Mesendoderm (in vitro differentiated cells): ENCODE results near the gene RASGEF1C.

ENCODE experiments used
- DNase-seq: peaks from one replicate; pipeline ENCODE4 v3.0.0; 2013
- H2AK5ac ChIP-seq: 2 replicates; pipeline ENCODE4 v1.6.1; 2013; ENCODE audit warnings: low read length, inconsistent platforms
- H2BK120ac ChIP-seq: 2 replicates; pipeline ENCODE4 v1.6.1; 2013; ENCODE audit warnings: low read depth, mild to moderate bottlenecking, low read length, moderate library complexity, mixed read lengths
- H2BK15ac ChIP-seq: replicated peaks from 2 replicates; pipeline ENCODE4 v1.6.1; 2013; ENCODE audit warnings: low read depth, mild to moderate bottlenecking, moderate library complexity
- H2BK5ac ChIP-seq: 2 replicates; pipeline ENCODE4 v1.6.1; 2013; ENCODE audit warnings: low read length, inconsistent platforms
- H3K18ac ChIP-seq: 2 replicates; pipeline ENCODE4 v1.6.1; 2013; ENCODE audit warnings: mild to moderate bottlenecking, low read length, mixed read lengths
- H3K23ac ChIP-seq: one replicate; pipeline ENCODE4 v1.6.1; 2013; ENCODE audit warnings: low read length
- H3K27ac ChIP-seq: 2 replicates; pipeline ENCODE4 v1.5.1; 2013; ENCODE audit warnings: low read depth, mild to moderate bottlenecking, inconsistent platforms, low read length, moderate library complexity
- H3K27me3 ChIP-seq: 2 replicates; pipeline ENCODE4 v1.6.1; 2013; ENCODE audit warnings: low read length, control low read depth, mild to moderate bottlenecking, inconsistent platforms; ENCODE audit not compliant: insufficient read depth, poor library complexity
- H3K36me3 ChIP-seq: 2 replicates; pipeline ENCODE4 v1.6.1; 2013; ENCODE audit warnings: low read length, inconsistent platforms; ENCODE audit not compliant: control insufficient read depth, insufficient read depth
- H3K4ac ChIP-seq: one replicate; pipeline ENCODE4 v1.6.1; 2013; ENCODE audit warnings: low read depth, mild to moderate bottlenecking, low read length, moderate library complexity
- H3K4me1 ChIP-seq: 2 replicates; pipeline ENCODE4 v1.6.1; 2013; ENCODE audit warnings: low read depth, low read length, inconsistent platforms; ENCODE audit not compliant: control insufficient read depth
- H3K4me2 ChIP-seq: 2 replicates; pipeline ENCODE4 v1.6.1; 2013; ENCODE audit warnings: low read length
- H3K4me3 ChIP-seq: 2 replicates; pipeline ENCODE4 v1.5.1; 2013; ENCODE audit warnings: mild to moderate bottlenecking, low read length
- H3K56ac ChIP-seq: one replicate; pipeline ENCODE4 v1.6.1; 2013; ENCODE audit warnings: low read length
- H3K79me1 ChIP-seq: 2 replicates; pipeline ENCODE4 v1.6.1; 2013; ENCODE audit warnings: low read length, inconsistent platforms
- H3K79me2 ChIP-seq: 2 replicates; pipeline ENCODE4 v1.6.1; 2013; ENCODE audit warnings: mild to moderate bottlenecking, low read length; ENCODE audit not compliant: control insufficient read depth, insufficient read depth
- H3K9ac ChIP-seq: 2 replicates; pipeline ENCODE4 v1.6.1; 2013; ENCODE audit warnings: low read length, inconsistent platforms
- H4K5ac ChIP-seq: one replicate; pipeline ENCODE4 v1.6.1; 2013; ENCODE audit warnings: low read length
- H4K8ac ChIP-seq: one replicate; pipeline ENCODE4 v1.6.1; 2013; ENCODE audit warnings: low read depth, mild to moderate bottlenecking, control low read depth, low read length, moderate library complexity
- WGBS: extraction: QIAGEN DNeasy Blood & Tissue Kit; methylation state at CpG from one replicate; pipeline ENCODE4 v1.1.7; 2013; ENCODE audit warnings: low lambda C conversion rate, missing lambda C conversion rate; ENCODE audit not compliant: insufficient coverage; ENCODE audit errors: extremely low coverage; 5-methylcytosine and 5-hydroxymethylcytosine counted together

RASGEF1C gene

GRCh38 chr5:180130291-180130869 is 78.6 kb downstream of the RASGEF1C start:
- Histone ChIP-seq H3K4me3 (no peak overlapping the region), H3K9ac (no peak overlapping the region), H3K18ac (no peak overlapping the region), H3K27ac (no peak overlapping the region), H4K5ac (no peak overlapping the region), H2BK120ac (no peak overlapping the region), H3K56ac (no peak overlapping the region), H3K23ac (no peak overlapping the region), H2AK5ac (no peak overlapping the region), H2BK15ac (no peak overlapping the region), H3K4me2 (no peak overlapping the region), H3K4ac (no peak overlapping the region), H3K79me1 (no peaks in the 10 kb centered on the region), H3K4me1 (no peaks in the 10 kb centered on the region), H3K27me3 (no peaks in the 10 kb centered on the region), H3K79me2 (no peaks in the 10 kb centered on the region), H2BK5ac (no peak overlapping the region), H4K8ac (no peak overlapping the region), H3K36me3 (no peaks in the 10 kb centered on the region)
- DNase-seq, result no peak
- no CpG with 5 or more reads among the region's 16 CpGs for WGBS

GRCh38 chr5:180129291-180130190 is 79.5 kb downstream of the RASGEF1C start:
- no peak overlapping the region for H3K4ac ChIP-seq
- H2BK5ac ChIP-seq, result no peak overlapping the region
- H3K27me3 ChIP-seq, result no peaks in the 10 kb centered on the region
- no peak overlapping the region for H4K8ac ChIP-seq
- no peak for DNase-seq
- H4K5ac ChIP-seq, result no peak overlapping the region
- no peak overlapping the region for H3K4me3 ChIP-seq
- H2BK15ac ChIP-seq, result no peak overlapping the region
- H3K4me1 ChIP-seq, result no peaks in the 10 kb centered on the region
- no peaks in the 10 kb centered on the region for H3K79me1 ChIP-seq
- no peak overlapping the region for H2AK5ac ChIP-seq
- H3K27ac ChIP-seq, result no peak overlapping the region
- WGBS, result no CpG with 5 or more reads among the region's 27 CpGs
- no peak overlapping the region for H3K9ac ChIP-seq
- H2BK120ac ChIP-seq, result no peak overlapping the region
- no peak overlapping the region for H3K18ac ChIP-seq
- no peaks in the 10 kb centered on the region for H3K36me3 ChIP-seq
- no peaks in the 10 kb centered on the region for H3K79me2 ChIP-seq
- H3K4me2 ChIP-seq, result no peak overlapping the region
- no peak overlapping the region for H3K56ac ChIP-seq
- no peak overlapping the region for H3K23ac ChIP-seq

DNA sequence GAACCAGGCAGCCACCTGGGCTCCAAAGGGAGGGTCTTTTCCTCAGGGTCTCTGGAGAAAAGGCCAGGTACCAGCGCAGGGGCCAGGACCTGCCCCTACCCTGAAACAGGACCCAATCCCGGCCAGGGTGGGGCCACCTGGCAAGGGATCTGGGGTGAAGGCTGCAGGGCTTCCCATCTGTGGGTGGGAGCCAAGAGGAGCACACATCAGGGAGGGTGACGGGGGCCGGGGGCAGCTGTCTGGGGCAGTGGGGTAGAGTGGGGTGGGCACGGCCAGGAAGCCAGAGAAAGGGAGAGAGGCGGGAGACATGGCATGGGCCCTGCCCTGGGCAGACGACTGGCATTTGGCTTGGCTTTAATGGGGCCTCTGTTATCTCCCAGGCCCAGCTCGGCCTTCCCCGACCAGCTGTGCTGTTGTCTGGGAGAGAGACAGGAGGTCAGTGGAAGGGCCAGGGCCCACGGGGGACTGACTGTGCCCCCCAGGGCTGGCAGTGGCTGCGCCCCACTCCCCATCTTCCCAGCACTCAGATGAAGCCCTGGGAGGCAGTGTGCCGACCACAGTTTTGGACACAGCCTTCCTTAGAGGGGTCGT is 80.2 kb downstream of the RASGEF1C start:
- Histone ChIP-seq H3K79me1 (no peaks in the 10 kb centered on the region), H3K4me1 (no peaks in the 10 kb centered on the region), H3K23ac (no peak overlapping the region), H3K36me3 (no peaks in the 10 kb centered on the region), H3K9ac (no peak overlapping the region), H4K5ac (no peak overlapping the region), H2BK120ac (no peak overlapping the region), H4K8ac (no peak overlapping the region), H3K4me2 (no peak overlapping the region), H3K4ac (no peak overlapping the region), H3K56ac (no peak overlapping the region), H3K27me3 (no peaks in the 10 kb centered on the region), H2BK5ac (no peak overlapping the region), H3K79me2 (no peaks in the 10 kb centered on the region), H3K27ac (no peak overlapping the region), H2AK5ac (no peak overlapping the region), H3K4me3 (no peak overlapping the region), H3K18ac (no peak overlapping the region), H2BK15ac (no peak overlapping the region)
- WGBS, result no CpG with 5 or more reads among the region's 13 CpGs
- no peak for DNase-seq

GRCh38 chr5:180127682-180128670 is 81.0 kb downstream of the RASGEF1C start:
- Histone ChIP-seq H4K8ac (no peak overlapping the region), H2AK5ac (no peak overlapping the region), H3K9ac (no peak overlapping the region), H2BK120ac (no peak overlapping the region), H2BK15ac (no peak overlapping the region), H3K36me3 (no peaks in the 10 kb centered on the region), H3K56ac (no peak overlapping the region), H3K79me1 (no peaks in the 10 kb centered on the region), H3K27me3 (no peaks in the 10 kb centered on the region), H3K4me1 (no peaks in the 10 kb centered on the region), H4K5ac (no peak overlapping the region), H3K4ac (no peak overlapping the region), H3K23ac (no peak overlapping the region), H2BK5ac (no peak overlapping the region), H3K4me2 (no peak overlapping the region), H3K79me2 (no peaks in the 10 kb centered on the region), H3K4me3 (no peak overlapping the region), H3K27ac (no peak overlapping the region), H3K18ac (no peak overlapping the region)
- no CpG with 5 or more reads among the region's 25 CpGs for WGBS
- DNase-seq, result no peak

GRCh38 chr5:180126716-180127681 is 82.0 kb downstream of the RASGEF1C start:
- H3K23ac ChIP-seq, result no peak overlapping the region
- no peaks in the 10 kb centered on the region for H3K4me1 ChIP-seq
- H3K56ac ChIP-seq, result no peak overlapping the region
- no peaks in the 10 kb centered on the region for H3K79me2 ChIP-seq
- no peaks in the 10 kb centered on the region for H3K27me3 ChIP-seq
- H3K18ac ChIP-seq, result no peak overlapping the region
- DNase-seq, result no peak
- H3K4me3 ChIP-seq, result no peak overlapping the region
- no peak overlapping the region for H2AK5ac ChIP-seq
- H2BK5ac ChIP-seq, result no peak overlapping the region
- H3K27ac ChIP-seq, result no peak overlapping the region
- no peak overlapping the region for H2BK15ac ChIP-seq
- H3K79me1 ChIP-seq, result no peaks in the 10 kb centered on the region
- no peak overlapping the region for H3K9ac ChIP-seq
- H3K4me2 ChIP-seq, result no peak overlapping the region
- no peak overlapping the region for H4K8ac ChIP-seq
- no peak overlapping the region for H3K4ac ChIP-seq
- H4K5ac ChIP-seq, result no peak overlapping the region
- no peak overlapping the region for H2BK120ac ChIP-seq
- no peaks in the 10 kb centered on the region for H3K36me3 ChIP-seq
- WGBS, result no CpG with 5 or more reads among the region's 59 CpGs
